ENCODE measurements around the gene GPSM3.
A peak's percentile ranks its signal among the peaks of the same experiment; 100 is the strongest.

GPSM3 gene

GRCh38 chr6:32177183-32177787 lies 15.2 kb downstream of the GPSM3 start (continued):
- 0 out of 2 replicates have a peak, but pooled peaks have one; percentile 25 for TF ChIP-seq ZNF449 (tag by site-specific recombination; IDR thresholded peaks at IDR 0.05)
- TF ChIP-seq ZNF837 (tag by site-specific recombination; IDR thresholded peaks at IDR 0.05) = no peak
- TF ChIP-seq ZNF777 (tag by site-specific recombination; IDR thresholded peaks at IDR 0.05; ENCODE audit: borderline replicate concordance) = no peak
- TF ChIP-seq ZNF776 (tag by site-specific recombination; IDR thresholded peaks at IDR 0.05; ENCODE audit: borderline replicate concordance) = no peak
- no peak for TF ChIP-seq ZNF174 (tag by site-specific recombination; IDR thresholded peaks at IDR 0.05)
- peak; percentile 52; the same call in 1 of the 2 replicates for TF ChIP-seq ZXDB (tag by site-specific recombination; IDR thresholded peaks at IDR 0.05)
- TF ChIP-seq ZNF155 (tag by site-specific recombination; IDR thresholded peaks at IDR 0.05) = no peak
- no peak for TF ChIP-seq BCL11A (tag by site-specific recombination; IDR thresholded peaks at IDR 0.05; ENCODE audit: low read depth)
- no peak for TF ChIP-seq ZNF114 (tag by site-specific recombination; IDR thresholded peaks at IDR 0.05)
- TF ChIP-seq YY2 (tag by site-specific recombination; IDR thresholded peaks at IDR 0.05) = no peak
- peak; percentile 39; the same call in 1 of the 2 replicates for TF ChIP-seq ZNF76 (tag by site-specific recombination; IDR thresholded peaks at IDR 0.05; ENCODE audit: borderline replicate concordance, low read depth)
- TF ChIP-seq SP3 (tag by site-specific recombination; IDR thresholded peaks at IDR 0.05) = peak; percentile 51; the same call in 1 of the 2 replicates
- TF ChIP-seq ZSCAN23 (tag by site-specific recombination; IDR thresholded peaks at IDR 0.05) = no peak
- peak; percentile 86 for TF ChIP-seq ZBTB48 (tag by site-specific recombination; IDR thresholded peaks at IDR 0.05)
- TF ChIP-seq CTCF (tag by site-specific recombination; IDR thresholded peaks at IDR 0.05) = no peak
- TF ChIP-seq ZFHX2 (tag by site-specific recombination; conservative IDR thresholded peaks at IDR 0.05) = no peak
- TF ChIP-seq ZBTB8A (tag by site-specific recombination; IDR thresholded peaks at IDR 0.05) = peak; percentile 96
- TF ChIP-seq ZNF214 (tag by site-specific recombination; IDR thresholded peaks at IDR 0.05; ENCODE audit: borderline replicate concordance) = no peak
- peak; percentile 1; the same call in 1 of the 2 replicates for TF ChIP-seq INSM2 (tag by site-specific recombination; IDR thresholded peaks at IDR 0.05)
- no peak for TF ChIP-seq ZNF140 (tag by site-specific recombination; IDR thresholded peaks at IDR 0.05)
- TF ChIP-seq ZNF433 (tag by site-specific recombination; IDR thresholded peaks at IDR 0.05; ENCODE audit: low read depth) = no peak
- peak; percentile 97 for TF ChIP-seq ZBTB17 (tag by site-specific recombination; IDR thresholded peaks at IDR 0.05)
- peak; percentile 93 for TF ChIP-seq ZNF335 (tag by site-specific recombination; conservative IDR thresholded peaks at IDR 0.05)
- TF ChIP-seq KLF10 (tag by site-specific recombination; IDR thresholded peaks at IDR 0.05) = peak; percentile 66
- no peak for TF ChIP-seq ZNF311 (tag by site-specific recombination; IDR thresholded peaks at IDR 0.05; ENCODE audit: borderline replicate concordance)
- TF ChIP-seq ZBTB20 (tag by site-specific recombination; IDR thresholded peaks at IDR 0.05) = no peak
- no peak for TF ChIP-seq ZNF221 (tag by site-specific recombination; IDR thresholded peaks at IDR 0.05; ENCODE audit: borderline replicate concordance)
- TF ChIP-seq ZNF660 (tag by site-specific recombination; IDR thresholded peaks at IDR 0.05) = peak; percentile 91
